ENCODE results near the gene GPT2.
A peak's percentile ranks its signal among the peaks of the same experiment; 100 is the strongest.

GPT2 gene

DNA sequence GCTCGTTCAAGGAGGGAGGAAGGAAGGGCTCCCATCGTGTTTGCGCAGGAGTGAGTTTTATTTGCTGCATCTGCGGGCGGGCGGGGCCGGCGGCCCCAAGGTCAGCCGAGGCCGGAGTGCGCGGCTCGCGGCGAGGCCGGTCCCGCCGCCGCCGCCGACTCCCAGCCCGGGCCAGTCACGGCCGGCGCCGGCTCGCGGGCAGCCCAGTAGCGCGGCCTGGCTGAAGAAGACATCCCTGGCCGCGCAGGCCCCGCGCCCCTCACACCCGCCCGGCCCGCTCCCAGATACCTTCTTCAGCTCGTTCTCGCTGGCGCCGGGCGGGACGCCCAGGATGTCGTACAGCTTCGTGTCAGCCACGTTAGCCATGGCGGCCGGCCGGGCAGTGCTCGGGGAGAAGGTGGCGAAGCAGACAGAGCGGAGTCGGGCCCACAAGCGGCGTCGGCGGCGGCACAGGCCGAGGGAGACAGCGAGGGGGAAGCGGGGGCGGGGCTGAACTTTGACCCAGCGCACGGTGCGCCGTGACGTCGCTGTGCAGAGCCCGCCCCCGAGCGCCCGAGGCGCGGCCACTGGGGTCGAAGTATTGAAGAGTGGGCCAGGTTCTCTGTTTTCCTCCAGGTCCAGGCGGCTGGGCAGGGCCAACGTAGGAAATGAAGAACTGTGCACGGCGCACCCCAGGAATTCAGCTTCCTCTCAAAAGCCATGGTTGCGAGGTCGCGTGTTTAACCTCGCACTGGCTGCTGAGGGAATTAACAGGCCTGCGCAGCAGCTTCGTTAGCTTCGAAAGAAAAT lies 89.2 kb downstream of the GPT2 start, which contains the start of gene DNAJA2:
DNAJA2 (minus strand) TSS at position 468 of the 789 bp plus-strand sequence; CDS start at position 366, 102 bp downstream.
- DNase-seq: peak; percentile 87

DNA sequence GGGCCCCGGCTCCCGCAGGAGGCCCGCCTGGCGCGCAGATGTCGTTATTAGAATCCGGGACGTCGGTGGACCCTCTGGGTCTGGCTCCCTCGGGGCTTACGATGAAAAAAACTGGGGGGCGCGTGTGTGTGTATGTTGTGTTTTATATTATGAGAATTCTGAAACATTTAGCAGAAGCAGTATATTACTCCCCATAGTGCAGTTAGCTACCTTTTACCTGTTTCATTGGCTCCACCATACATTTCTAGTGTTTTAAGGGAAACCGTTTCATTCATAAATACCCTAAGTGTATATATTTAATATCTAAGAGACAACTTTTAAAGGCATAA lies 89.8 kb downstream of the GPT2 start:
- DNase-seq: no peak

DNA sequence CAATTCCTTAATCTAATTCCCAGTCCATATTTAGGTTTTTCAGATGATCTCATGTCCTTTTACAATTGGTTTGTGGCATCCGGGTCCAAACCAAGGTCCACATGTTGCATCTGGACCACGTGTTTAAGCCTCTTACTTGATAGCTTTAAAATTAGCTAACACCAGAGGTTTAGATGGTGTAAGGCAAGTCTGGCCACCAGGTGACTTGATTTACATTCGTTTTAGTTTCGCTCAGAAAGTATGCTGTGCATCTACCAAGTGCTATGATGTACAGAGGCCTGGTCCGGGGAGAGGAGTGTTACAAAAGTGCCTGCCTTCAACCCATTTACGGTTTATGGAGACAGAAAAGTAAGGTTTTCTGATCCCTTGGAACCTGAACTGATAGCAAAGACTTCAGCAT lies 90.2 kb downstream of the GPT2 start:
- DNase-seq: no peak

DNA sequence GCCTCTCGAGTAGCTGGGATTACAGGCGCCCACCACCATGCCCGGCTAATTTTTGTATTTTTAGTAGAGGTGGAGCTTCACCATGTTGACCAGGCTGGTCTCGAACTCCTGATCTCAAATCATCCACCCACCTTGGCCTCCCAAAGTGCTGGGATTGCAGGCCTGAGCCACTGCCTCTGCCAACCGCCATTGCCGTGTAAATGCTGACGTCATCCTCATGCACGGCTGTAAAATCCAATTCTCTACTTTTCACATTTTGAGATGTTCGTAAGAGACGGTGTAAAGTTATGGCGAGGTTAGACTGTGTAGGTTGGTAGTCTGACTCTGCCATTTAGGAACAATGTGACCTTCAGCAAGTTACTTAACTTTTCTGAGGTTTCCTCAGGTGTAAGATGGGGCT lies 91.0 kb downstream of the GPT2 start:
- no peak for DNase-seq

DNA sequence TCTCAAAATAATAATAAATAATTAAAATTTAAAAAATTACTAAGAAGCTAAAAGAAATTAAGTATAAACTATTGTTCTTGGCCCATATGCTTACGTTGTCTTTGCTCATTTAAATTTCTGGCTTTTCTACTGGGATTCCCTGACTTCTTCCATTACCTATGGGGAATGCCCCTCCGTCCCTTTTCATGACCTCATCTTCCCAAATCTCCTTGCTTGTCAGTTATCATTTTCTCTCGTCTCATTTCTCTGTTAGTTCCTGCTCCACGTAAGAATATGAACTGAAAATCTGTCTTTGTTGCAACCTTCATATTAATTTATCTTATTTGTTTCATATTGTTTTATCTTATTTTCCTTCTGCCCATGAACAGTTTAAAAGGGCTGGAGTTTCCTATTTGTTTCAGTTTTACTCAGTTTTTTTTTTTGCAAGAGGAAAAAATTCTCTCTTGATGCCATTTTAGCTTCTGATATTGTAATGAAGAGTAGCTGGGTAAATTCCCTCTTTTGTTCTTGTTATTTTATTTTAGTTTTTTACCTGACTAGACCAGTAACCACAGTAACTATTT lies 91.8 kb downstream of the GPT2 start:
- DNase-seq: no peak

DNA sequence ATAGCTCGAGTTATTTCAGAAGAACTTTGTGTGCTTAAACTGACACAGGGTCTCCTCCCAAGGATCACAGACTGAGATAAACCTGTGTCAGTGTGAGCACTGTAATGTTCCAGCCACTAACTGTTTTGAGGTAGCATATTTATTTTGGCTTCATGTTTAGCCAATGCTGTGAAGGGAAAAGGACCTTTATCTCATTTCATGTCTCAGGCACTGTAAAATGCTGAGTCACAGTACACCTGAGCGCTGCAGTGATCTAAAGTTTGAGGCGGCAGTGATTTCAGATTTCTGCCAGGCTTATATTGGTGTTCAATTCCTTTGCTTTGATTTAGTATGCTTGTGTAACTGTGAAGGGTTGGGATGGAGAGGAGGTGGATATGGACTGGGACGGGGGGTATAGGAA lies 92.4 kb downstream of the GPT2 start:
- DNase-seq: no peak

Data from HCEC 1CT (cell line).